HS-27A (cell line): Measurements from ENCODE around the gene FOXL3.

Source experiments
- DNase-seq: peaks from one replicate; pipeline ENCODE4 v3.0.0-alpha.2; 2012; ENCODE audit warnings: low read depth, missing footprints

Gene FOXL3

DNA sequence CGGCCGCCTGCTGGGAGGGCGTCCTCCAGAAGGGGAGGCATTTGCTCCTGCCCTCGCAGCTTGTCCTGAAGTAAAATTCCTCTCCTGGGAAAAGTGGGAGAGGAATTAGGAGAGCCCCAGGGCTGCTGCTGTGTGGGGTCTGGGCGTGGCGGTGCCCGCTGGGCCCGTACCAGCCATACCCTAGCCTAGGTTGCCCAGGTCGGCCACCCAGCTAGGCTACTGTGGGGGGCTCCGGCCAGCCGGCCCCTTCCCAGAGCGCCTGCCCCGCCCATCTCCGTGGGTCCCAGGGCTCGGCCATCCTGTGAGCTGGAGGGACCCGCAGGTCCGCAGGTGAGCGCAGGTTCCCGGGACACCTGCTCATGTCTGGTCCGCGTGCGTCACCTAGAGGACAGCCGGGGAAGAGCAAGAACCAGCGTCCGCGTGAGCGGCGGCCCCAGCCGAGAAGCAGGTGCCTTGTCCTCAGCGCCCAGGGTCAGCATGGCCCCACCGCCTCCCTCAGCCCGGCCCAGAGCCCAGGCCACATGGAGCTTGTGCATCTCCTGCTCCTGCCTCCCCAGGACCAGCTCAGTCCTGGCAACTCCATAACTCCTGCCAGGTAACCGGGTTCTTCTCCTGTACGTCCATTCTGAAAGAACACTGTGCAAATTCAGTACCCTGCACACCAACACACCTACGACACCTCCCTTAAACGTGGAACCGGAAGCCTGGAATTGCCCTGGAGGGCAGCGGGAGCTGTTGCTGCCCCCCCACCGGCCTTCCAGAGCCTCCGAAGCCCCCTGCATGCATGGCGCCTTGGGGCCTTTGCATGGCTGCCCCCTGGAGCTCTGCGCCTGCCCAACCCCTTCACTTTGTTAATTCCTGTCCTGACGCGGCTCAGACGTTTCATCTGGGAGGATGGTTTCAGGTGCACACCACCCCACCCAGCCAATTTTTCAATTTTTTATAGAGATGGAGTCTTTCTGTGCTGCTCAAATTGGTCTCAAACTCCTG, 22.8 kb upstream of the FOXL3 start:
- DNase-seq, result no peak

DNA sequence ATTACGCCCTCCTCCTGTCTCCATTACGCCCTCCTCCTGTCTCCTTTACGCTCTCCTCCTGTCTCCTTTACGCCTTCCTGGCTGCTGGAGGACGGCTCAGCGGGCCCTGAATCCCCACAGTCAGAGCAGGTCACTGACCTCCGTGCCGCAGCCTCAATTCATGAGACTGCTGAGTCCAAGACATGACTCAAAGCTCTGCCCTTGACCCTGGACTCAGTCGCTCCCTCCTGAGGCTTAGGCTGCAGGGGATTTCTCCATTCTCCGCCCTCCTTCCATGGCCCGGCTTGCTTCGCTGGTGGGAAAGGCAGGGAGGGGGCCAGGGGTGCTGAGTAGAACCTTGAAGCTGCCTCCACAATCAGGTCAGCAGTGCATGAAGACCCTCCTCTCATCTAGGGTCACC, 21.0 kb upstream of the FOXL3 start:
- DNase-seq, result no peak

- no peak for DNase-seq
Measured at GRCh38 chr7:269721-270120, 20.2 kb upstream of the FOXL3 start.

GRCh38 chr7:270351-270983, 19.5 kb upstream of the FOXL3 start:
- no peak for DNase-seq

- no peak for DNase-seq
Measured at GRCh38 chr7:271266-272107, 18.5 kb upstream of the FOXL3 start.

GRCh38 chr7:272108-272615, 17.8 kb upstream of the FOXL3 start:
- DNase-seq, result no peak

DNA sequence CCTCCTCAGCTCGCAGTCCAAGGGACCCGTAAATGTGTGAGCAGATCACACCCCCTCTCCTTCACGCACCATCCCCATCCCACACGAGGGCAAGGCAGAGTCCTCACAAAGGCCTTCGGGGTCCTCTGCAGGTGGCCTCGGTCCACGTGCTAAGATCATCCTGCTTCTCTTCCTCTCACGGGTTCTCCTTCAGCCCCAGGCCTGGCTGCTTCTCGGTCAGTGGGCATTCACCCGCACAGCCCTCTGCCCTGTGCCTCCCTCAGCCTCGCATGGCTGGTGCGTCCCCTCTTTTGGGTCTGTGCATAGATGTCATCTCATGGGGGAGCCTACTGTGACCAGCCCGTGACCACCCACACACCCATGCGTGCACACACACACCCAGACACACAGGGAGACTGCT, 17.3 kb upstream of the FOXL3 start:
- DNase-seq, result no peak

- no peak for DNase-seq
Measured at GRCh38 chr7:273327-273726, 16.6 kb upstream of the FOXL3 start.

DNA sequence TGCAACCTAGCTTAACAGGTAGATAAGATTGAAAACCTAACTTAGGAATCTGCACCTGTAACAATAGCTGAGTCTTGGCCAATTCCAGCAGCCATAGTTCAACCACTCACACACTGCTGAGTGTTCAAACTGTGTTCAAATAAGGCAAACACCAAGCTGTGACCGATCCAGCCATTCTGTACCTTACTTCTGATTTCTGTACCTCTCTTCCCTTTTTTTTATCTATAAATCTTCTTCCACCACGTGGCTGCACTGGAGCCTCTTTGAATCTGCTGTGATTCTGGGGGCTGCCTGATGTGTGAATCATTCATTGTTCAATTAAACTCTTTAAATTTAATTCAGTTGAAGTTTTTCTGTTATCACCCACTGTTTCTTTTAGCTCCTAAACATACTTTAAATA, 15.7 kb upstream of the FOXL3 start:
- no peak for DNase-seq

GRCh38 chr7:276230-276835, 13.6 kb upstream of the FOXL3 start:
- no peak for DNase-seq

- DNase-seq, result no peak
Measured at GRCh38 chr7:277228-277627, 12.7 kb upstream of the FOXL3 start.

DNA sequence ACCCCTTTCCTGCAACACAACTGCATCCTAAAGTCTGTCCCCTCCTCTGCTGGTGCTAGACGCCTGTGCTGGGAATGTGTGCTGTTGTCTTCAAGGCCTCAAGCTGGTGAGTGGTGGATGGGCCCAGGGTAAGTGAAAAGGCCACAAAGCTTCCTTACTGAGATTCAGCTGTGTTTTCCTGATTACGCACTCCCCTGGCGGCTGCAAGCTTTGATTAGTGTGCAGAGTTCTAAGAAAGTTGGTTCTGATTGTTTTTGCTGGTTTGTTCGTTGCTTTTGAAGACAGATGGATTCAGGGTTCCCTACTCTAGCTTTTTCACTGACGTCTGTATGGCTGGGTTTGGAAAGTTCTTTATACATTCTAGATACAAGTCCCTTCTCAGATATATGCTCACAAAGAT, 11.9 kb upstream of the FOXL3 start:
- DNase-seq, result no peak

DNA sequence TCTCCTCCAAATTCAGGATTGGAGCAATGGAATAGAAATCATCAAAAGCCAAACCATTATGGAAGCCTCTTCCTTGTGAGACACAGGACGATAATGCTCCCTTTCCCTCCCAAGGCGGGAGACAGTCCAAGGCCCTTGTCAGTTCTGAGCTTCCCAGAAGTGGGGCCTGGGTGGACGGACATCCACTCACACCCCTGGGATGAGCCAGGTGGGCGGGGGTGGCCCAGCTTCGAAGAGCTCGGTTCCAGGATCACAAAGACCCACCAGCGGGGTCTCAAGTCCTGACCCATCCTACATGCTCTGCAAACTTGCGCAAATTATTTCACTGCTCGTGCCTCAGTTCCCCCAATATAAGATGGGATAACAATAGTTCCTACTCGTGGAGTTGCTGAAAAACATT, 10.1 kb upstream of the FOXL3 start:
- DNase-seq, result no peak

GRCh38 chr7:280461-280860, 9.5 kb upstream of the FOXL3 start:
- no peak for DNase-seq

GRCh38 chr7:281637-282036, 8.3 kb upstream of the FOXL3 start:
- DNase-seq, result no peak

DNA sequence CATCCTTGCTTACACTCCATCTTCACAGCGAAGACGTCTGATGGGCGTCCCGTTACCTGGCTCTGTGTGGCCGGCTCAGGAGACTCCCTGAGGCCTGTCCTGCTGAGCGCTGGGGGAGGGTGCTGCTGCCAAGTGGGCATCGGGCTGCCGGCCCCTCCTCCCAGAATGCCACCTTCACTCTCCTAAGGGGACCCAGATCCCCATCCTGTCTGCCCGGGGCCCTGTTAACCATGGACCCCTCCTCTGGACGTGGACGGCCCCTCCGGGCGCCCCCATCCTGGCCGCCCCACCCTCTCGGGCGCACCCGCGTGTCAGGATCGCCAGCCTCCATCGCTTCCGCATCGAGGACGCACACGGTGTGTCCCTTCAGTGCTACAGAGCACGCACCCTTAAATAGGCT, 7.3 kb upstream of the FOXL3 start:
- DNase-seq, result no peak

DNA sequence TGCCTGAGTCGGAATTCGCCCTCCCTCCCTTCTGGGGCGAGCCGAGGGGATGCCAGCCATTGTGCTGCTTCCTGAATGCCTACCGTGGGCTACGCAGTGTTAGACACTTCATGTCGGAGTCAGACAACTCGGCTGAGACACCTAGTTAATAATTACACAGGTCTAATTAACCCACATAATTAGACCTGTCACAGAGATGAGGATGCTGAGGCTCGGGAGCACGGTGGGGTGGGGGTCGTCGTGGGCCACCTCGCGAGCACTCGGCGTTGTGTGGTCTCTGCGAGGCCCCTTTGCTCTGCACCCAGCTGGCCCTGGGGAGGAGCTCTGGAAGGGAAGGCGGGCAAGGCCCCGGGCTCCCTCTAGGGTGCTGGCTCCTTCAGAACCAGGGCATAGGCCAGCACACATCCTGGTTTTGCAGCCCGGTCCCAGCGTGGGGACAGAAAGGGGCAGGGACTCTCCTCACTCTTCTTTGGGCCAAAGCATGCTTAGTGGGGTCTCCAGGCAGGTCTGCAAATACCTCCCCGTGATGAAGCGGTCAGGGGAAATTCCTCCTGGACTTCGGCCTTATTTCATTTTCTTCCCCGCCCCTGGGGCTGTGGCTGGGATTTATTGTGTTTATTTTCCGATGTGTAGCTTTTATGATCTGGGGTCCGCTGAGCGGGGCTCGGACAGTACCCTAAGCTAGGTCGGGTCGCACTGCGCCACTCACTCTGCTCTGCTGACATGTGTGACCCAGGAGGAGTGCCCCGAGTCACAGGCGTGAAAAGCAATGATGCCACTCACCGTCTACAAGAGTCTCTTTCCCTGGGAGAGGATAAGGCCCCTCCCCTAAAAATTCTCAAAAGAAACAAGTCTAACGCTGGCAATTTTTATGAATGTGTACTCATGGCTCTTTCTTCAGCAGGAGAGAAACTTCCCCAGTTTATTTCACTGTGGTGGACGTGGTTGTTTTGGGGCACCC, 4.9 kb upstream of the FOXL3 start:
- DNase-seq, result no peak

DNA sequence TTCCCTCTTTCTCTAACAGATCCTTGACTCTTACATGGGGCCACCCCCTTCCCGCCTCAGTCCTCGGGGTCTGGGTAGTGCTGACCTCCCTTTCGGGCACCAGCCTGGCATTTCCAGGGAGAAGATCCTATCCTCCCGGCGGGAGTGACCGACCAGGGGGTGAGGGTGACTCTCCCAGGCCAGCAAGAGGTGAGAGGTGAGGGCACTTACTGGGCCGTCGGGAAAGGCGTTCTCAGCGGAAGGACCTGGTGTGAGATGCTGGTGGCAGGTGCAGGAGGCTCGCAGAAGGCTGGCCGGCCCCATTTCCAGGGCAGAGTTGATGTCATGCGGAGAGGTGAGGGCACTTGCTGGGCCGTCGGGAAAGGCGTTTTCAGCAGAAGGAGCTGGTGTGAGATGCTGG, 4.2 kb upstream of the FOXL3 start:
- no peak for DNase-seq

GRCh38 chr7:286266-286665, 3.7 kb upstream of the FOXL3 start:
- DNase-seq, result no peak

GRCh38 chr7:288671-289101, 1.3 kb upstream of the FOXL3 start:
- DNase-seq, result no peak
